HG03025 (cell line): ENCODE data around the gene LAMA2.

Source experiments
- ATAC-seq: cut with Tn5 transposase; IDR thresholded peaks from one replicate; pipeline ENCODE4 v1.9.1; 2021; ENCODE audit warnings: mild to moderate bottlenecking, moderate library complexity; ENCODE audit not compliant: unreplicated experiment, low FRiP score

LAMA2 gene

DNA sequence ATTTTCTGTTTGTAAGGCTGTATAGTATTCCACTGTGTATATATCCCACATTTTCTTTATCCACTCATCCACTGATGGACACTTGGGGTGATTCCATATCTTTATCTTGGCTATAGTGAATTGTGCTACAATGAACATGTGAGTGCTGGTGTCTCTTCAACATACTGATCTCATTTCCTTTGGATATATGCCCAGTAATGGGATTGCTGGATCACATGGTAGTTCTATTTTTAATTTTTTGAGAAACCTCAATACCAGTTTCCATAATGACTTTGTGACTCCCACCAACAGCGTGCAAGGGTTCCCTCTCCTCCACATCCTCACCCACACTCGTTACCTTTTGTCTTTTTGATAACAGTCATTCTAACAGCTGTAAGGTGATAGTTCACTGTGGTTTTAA, 661.0 kb downstream of the LAMA2 start:
- ATAC-seq = no peak

DNA sequence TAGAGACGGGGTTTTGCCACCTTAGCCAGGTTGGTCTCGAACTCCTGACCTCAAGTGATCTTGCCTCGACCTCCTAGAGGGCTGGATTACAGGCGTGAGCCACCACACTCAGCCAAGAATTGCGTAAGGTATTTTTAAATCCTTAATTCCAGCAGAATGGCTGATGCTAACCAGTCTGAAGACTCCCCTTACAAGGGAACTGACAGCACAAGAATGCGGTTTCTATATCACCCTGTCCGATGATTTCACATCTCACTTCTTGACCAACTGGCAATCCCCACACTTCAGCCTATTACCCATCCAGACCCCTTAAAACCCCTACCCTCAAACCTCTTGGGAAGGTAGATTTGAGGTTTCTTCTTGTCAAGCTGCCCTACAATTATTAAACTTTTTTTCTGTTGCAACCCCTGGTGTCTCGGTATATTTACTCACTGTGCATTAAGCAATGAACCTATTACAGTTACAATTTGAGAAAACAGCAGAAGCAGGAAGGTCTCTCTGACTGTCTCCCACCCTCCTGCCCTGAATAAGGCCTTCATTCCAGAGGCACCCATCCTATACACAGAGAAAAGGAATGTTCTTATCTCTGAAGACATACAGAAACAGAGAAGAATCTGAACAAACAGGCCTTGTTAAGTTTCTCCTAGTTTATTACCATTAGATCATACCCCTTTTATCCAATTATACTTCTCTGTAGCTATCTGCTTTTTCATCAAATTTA, 662.1 kb downstream of the LAMA2 start:
- ATAC-seq = no peak

DNA sequence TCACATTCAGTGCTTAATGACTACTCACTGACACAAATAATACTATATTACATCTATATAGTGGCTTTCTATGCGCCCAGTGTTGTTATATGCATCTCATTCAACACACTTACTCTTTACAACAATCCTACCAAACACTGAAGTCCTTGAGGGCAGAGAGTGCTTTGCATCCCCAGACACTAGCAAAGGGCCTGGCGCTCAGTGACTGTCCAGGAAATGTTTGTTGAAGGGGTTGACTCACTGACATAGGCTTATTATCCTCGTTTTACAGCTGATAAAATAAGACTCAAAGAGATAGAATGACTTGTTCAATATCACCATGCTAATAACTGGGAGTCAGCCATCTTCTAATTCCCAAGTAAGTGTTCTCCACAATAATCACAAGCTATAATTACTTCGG, 663.8 kb downstream of the LAMA2 start:
- no peak for ATAC-seq

DNA sequence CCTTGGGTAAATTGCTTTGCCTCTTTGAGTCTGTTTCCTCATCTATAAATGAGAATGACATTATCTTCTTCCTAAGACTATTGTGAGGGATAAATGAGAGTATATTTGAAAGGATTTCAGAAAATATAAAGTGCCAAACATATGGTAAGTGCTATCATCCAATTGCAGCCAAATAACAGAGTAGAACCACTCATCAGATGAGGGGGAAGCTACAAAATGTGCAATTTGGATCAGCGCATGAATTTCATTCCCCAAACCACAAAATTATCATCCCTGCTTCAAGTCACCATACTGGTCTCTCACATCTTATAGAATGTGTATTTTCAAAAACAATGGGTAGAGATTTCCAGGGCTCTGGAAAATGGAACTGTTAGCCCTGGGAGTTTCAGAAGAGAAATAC, 668.5 kb downstream of the LAMA2 start:
- no peak for ATAC-seq

DNA sequence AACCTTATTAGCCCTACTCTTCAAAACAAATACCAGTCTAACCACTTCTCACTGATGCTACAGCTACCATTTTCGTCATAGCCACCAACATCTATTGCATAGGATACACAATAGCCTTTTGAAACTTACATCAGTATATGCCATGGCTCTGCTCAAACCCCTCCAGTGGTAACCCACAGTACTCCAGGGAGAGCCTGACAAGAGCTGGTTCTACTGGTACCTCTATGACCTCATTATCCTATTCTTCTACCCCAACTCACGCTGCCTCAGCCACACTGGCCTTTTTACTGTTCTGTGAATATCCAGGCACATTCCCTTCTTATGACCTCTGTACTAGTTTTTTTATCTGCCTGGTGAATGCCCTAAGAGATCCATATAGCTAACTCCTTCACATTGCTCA, 669.5 kb downstream of the LAMA2 start:
- no peak for ATAC-seq

DNA sequence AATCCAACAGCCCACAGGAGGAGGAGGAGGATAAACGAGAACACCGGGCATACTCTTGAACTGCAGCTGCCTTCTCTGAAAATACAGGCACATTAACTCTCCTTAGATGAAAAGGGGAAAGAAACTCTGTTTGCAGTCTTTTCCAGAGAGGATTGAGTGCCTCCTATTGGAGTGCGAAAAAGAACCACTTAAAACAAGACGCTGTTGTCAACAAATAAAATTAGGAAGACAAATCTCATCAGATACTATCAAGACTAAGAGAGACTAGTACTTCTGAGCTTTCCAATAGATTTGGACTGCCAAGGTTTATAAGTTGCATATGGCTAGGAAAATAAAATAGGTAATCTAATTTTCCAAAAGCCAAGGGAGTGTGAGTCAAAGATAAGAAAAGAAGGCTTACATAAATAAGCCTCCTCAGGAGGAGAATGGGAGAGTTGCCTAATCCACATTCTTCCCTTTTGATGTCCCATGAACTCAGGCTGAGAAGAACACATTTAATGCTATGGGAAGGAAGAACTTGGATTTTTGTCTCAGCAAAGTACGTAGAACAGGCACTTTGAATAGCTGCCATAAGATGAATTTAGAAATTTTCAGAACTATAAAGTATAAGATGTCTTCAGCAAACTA, 672.4 kb downstream of the LAMA2 start:
- no peak for ATAC-seq

DNA sequence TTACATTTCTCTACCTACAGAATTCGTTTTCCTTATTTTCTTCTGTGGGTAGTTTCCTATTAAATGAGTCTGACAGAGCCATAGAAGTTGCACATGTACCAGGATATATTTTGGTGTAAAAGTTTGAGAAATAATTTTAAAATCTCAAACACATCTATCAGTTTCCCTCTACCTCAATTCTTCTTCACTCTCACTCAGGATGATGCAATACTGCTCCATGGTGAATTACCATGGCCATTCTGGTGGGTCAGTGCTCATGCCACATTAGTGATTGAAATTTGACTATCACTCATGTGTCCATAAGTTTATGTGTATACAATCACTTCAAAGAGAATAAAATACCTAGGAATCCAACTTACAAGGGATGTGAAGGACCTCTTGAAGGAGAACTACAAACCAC, 675.3 kb downstream of the LAMA2 start:
- ATAC-seq = no peak

DNA sequence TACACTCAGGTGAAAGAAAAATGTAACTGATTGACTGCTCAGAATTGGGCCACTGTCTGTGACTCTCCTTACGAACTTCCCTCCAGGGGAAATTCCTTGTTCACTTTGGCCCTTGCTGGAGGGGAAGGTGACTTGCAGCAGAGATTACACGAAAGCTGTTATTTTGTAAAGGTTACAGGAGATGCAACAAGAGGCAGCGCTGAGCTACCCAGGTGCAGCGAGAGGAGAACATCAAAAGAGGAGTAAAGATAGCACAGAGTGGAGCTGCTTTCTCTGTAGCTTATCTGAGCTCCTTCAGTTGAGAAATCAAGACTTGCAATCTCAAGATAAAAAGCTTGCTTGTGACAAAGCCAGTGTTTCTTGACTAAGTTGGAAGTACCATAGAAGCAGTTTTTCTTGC, 682.4 kb downstream of the LAMA2 start:
- ATAC-seq = no peak

DNA sequence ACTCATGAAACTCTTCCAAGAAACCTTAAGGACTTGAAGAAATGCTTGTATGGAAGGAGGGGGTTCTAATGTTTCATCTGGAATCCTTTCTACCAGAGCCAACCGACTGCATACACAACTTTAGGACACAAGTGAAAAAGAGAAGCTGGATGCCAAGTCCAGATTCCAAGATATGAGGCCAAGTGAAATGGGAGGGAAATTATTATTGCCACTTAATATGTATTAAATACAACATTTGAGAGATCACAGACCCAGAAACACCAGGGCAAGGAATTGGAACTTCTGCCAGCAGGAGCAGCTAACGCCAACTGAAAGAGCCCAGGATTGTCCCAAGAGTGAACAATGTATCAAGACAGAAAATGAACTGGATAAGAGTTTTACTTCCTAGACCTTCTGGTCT, 682.9 kb downstream of the LAMA2 start:
- no peak for ATAC-seq
